ENCODE data around the gene SLAMF7.

SLAMF7 gene

GRCh38 chr1:160747717-160748116 lies 8.7 kb downstream of the SLAMF7 start:
- DNase-seq: peak in 1 of 2 donors; percentile 14

- peak; percentile 47 to 78 for DNase-seq
These were observed 9.3 kb downstream of the SLAMF7 start for GRCh38 chr1:160748181-160748877.

GRCh38 chr1:160748878-160749269 lies 9.8 kb downstream of the SLAMF7 start:
- peak; percentile 60 to 84 for DNase-seq

- peak in 1 of 2 donors; percentile 5 for DNase-seq
These were observed 11.6 kb downstream of the SLAMF7 start for GRCh38 chr1:160750608-160751007.

DNA sequence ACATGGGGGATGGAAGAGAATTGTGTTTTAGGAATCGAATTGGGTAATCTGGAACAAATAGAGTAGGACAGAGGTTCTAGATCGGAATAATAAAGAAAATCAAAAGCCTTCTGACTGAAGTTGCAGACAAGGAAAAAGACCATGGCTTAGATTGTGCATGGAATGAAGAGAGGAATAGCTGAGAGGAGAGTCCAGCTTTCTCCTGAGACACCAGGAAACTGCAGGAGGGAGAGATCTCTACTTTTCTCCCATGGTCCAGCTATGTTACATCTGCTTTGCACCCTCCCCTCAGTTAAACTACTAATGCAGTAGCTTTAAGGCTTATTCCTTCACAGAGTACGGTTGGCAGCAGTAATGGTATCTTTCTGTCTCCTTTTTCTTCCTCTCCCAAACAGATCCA lies 13.4 kb downstream of the SLAMF7 start:
- peak in 1 of 2 donors; percentile 7 for DNase-seq

DNA sequence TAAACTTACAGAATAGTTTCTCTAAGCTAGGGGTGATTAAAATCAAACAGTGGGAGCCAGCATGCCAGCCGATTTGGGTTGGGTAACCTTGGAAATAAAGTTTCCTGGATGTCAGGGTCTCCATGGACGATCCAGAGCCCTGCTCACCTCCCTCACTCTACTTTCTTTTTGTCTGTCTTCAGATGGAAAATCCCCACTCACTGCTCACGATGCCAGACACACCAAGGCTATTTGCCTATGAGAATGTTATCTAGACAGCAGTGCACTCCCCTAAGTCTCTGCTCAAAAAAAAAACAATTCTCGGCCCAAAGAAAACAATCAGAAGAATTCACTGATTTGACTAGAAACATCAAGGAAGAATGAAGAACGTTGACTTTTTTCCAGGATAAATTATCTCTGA lies 13.9 kb downstream of the SLAMF7 start:
- peak in 1 of 2 donors; percentile 2 for DNase-seq

GRCh38 chr1:160753594-160753993 lies 14.5 kb downstream of the SLAMF7 start:
- DNase-seq: peak in 1 of 2 donors; percentile 19

DNA sequence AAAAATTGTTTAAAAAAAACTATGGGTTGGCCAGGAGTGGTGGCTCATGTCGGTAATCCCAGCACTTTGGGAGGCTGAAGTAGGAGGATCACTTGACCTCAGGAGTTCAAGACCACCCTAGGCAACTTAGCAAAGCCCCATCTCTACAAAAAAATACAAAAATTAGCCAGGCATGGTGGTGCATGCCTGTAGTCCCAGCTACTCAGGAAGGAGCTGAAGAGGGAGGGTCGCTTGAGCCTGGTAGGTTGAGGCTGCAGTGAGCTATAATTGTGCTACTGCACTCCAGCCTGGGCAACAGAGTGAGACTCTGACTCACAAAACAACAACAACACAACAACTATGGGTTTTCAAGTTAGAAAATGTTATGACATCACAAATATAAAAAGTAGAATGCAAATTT lies 16.4 kb downstream of the SLAMF7 start:
- DNase-seq: peak in 1 of 2 donors; percentile 29

GRCh38 chr1:160755911-160756848 lies 17.1 kb downstream of the SLAMF7 start:
- DNase-seq: peak; percentile 46 to 54

- peak in 1 of 2 donors; percentile 36 for DNase-seq
These were observed 17.8 kb downstream of the SLAMF7 start for GRCh38 chr1:160756849-160757201.

DNA sequence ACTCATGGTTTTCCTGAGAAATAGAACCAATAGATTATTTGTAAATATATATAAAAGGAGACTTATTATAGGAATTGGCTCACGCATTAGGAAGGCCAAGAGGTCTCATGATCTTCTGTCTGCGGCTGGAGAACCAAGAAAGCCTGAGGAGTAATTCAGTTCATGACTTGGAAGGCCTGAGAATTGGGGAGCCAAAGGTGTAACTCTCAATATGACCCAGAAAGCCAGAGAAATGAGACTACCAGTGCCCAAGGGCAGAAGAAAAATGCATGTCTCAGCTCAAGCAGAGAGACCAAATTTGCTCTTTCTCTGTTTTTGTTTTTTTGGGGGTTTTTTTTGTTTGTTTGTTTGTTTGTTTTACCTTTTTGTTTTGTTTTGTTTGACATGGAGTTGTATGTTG lies 19.5 kb downstream of the SLAMF7 start:
- no peak for DNase-seq

- DNase-seq: no peak
These were observed 20.7 kb downstream of the SLAMF7 start for GRCh38 chr1:160759740-160760139.

GRCh38 chr1:160761046-160761445 lies 22.0 kb downstream of the SLAMF7 start:
- DNase-seq: no peak

GRCh38 chr1:160761886-160762285 lies 22.8 kb downstream of the SLAMF7 start:
- DNase-seq: no peak

- no peak for DNase-seq
These were observed 24.9 kb downstream of the SLAMF7 start for GRCh38 chr1:160763993-160764392.

DNA sequence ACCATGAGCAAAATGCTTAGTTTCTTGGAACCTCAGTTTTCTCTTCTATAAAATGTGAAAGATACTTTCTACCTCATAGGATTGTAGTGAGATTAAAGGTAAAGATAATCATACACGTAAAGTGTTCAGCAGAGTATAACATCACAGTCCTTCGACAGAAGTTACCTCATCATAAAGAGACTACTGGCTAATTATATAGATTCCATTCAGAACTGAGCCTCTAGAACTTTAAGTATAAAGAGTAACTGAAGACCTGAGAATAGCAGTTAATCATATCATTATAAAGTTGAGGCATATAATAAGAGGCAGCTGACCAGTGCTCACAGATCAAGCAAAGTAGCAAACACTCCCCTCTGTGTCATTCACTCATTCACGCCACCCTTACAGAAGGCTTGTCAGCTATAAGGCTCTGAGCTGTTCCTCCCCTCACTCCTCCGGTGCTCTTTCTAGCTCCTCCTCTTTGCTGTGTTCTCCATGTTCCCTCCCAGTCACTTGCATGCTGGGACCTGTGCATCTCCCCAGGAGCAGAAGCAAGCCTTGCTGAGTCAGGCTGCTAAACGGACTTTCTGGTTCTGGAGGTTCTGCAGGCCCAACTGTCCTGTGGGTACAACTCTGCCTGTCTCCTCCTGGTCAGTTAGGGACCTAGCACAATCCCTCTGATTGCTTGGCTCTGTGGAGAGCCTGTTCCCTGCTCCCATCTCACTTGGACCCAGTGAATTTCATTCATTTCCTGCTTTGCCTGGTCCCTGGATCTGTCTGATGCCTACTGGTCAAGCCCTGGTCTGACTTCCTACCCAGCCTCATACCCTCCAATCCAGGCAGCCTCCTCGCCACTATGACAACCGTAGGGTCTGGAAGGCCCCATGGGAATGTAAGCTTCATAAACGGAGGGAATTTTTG lies 28.6 kb downstream of the SLAMF7 start:
- DNase-seq: peak; percentile 55 to 69

- peak; percentile 82 to 88 for DNase-seq
These were observed 29.2 kb downstream of the SLAMF7 start for GRCh38 chr1:160768295-160768657.

GRCh38 chr1:160772331-160772730 lies 33.3 kb downstream of the SLAMF7 start:
- DNase-seq: peak; percentile 33 to 68

DNA sequence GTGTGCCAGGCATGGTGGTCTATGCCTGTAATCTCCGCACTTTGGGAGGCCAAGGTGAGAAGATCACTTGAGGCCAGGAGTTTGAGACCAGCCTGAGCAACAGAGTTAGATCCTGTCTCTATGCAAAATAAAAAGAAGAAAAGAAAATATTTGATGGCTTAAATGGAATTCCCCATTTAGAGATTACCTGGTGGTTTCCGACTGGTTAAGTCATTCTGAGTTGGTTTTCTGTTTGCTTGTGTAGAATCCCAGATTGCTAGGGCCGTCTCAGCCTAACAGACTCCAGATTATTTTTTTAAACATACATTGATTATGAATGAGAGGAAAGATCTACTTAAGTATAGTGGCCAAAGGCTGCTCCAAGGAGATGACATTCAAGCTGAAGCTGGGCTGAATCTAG lies 34.0 kb downstream of the SLAMF7 start:
- DNase-seq: peak in 1 of 2 donors; percentile 66

DNA sequence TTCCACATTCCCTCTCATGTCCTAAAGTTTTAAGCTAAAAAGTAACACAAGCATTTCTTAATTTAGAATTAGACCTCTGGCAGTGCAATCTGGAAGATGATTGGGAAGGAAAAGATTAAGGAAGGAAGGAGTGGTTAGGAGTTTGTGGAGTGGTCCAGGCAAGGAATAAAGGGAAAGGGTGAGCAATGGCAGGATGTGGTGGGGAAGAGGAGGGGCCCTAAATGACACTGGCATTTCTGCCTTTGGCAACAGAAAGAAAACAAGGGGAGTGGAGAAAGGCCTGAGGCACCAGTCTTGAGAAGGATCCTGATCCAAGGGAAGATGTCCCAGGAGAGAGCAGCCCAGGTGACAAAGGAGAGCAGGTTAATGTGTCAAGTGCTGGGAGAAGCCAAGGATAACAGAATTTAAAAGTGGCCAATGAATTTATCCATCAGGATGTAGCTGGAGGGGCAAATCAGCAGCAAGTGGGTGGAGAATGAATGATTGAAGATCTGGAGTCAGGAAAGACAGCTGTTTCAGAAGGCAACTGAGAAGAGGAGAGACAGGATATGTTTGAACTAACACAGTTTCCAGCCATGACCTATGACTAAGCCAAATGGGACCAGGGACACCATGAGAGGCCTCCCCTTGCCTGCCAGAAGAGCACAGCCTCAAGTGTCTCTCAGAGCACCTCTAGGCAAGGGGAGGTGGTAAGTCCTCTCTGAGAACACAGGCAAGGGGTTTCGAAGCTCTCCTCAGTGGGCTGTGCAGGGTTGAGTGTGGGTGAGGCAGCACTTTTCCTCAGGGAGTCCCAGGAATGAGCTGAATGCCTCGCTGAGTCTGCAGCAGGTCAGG lies 36.1 kb downstream of the SLAMF7 start:
- DNase-seq: no peak

- no peak for DNase-seq
These were observed 37.1 kb downstream of the SLAMF7 start for GRCh38 chr1:160776178-160776577.

- peak; percentile 21 to 72 for DNase-seq
These were observed 38.5 kb downstream of the SLAMF7 start for GRCh38 chr1:160777486-160778089.
